Fibroblast of skin of right biceps (primary cell): ENCODE results near the gene RRP8.

Source experiments
- DNase-seq: peaks from one replicate; pipeline ENCODE4 v3.0.0-alpha.2; 2013

Gene RRP8

DNA sequence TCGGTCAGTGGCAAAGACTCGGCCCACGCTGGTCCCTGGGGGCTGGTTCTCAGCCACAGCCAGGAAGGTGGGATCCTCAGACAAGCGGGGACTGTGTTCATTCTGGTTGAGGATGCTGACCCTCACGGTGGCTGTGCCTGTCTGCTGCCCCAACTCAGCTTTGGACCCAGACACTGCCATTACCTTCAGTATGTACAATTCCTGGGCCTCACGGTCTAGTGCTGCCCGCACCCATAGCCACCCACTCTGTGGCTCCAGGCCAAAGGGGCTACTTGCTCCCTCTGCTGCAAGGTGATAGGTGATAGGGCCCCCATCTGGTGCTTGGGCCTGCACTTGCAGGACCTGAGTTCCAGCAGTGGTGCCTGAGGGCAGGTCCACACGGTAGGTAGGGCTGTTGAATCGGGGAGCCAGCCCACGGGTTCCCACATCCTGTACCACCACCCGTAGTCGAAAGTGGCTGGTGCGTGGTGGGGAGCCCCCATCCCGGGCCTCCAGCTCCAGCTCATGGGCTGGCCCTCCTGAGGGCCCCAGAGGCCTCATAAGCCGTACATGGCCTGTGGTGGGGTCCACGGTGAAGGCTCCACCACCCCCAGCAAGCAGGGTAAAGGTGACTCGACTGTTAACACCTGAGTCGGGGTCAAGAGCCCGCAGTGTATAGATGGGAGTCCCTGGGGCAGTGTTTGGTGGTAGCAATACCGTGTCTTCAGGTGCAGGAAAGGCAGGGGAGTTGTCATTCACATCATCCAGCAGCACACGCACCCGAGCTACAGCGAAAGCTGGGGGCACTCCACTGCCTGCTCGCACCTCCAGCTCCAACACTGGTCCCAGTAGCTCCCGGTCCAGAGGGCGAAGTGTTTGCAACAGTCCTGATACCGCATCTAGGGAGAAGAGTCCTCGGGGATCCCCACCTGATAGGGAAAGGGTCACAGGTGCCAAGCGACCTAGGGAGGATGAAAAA is 29.0 kb upstream of the RRP8 start:
- DNase-seq, result no peak

DNA sequence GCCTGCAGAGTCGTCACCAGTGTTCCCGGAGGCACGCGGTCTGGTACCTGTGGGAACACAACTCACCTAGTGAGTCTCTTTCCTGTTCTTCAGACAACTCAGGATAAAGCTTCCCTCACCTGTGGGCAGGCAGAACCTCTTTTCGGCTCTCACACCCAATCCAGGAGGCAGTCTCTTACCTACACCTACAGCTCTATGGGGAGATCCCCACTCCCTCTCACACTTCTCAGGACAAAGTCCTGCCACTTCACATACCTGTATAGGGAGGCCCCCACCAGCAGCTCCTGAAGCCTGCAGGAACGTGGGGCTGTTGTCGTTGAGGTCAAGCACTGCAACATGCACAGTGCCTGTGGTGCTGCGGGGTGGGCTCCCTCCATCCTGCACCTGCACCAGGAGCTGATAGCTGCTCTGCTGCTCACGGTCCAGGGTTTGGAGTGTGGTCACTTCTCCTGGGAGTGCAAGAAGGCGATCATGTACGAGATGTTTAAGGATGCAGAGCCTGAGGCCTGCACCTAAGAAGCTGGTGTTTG is 28.0 kb upstream of the RRP8 start:
- DNase-seq, result no peak

DNA sequence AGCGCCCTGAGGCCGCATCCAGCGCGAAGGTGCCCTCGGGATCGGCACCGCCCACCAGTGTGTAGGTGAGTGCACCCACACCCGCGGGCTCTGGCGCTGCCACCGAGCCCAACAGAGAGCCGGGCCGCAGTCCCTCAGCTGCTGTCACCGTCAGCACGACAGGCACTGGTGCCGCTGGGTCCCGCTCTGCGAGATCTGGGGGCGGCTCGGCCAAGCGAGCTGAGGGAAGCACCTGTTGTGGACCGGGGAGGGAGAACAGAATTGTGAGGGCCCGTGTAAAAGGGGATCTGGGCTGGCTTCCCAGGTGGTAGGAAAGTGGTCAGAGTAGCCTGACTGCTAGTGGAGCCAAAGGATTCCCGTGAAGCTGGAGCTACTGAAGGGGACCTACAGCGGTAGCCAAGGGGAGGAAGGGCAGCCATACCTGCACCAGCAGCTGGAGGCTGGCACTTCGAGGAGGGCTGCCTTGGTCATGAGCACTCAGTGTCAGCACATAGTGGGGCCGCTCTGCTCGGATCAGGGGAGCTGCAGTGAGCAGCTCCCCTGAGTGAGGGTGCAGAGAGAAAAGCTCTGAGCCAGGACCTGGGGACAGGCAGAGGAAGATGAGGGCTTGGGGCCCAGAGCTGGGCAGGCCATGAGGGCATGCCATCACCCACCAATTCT is 27.3 kb upstream of the RRP8 start:
- DNase-seq, result no peak

DNA sequence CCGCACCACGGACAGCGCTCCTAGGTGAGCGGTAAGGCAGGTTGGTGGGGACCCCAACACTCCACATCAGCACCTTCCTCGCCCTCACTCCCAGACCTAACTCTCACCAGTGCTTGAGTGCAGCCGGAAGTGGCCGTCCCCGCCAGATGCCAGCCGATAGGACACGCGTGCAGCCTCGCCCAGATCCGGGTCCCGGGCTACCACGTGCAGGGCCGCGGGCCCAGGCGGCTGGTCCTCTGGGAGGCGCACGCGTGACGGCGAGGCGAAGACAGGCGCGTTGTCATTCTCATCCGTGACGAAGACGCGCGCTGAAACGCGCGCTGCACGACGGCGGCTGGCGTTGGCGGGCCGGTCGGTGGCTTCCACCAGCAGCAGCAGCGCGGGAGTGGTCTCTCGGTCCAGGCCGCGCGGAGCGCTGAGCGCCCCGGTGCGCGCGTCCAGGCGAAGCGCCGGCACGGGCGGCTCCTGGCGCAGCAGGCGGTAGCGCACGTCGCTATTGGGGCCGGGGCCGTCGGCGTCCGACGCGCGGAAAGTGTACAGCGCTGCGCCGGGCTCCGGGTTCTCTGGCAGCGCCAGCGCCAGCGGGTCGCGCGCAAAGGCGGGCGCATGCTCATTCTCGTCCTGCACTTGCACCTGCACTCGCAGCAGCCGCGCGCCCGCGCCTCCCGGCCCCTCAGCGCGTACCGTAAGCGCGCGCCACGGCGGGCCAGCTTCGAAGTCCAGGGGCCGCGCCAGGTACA is 26.6 kb upstream of the RRP8 start:
- DNase-seq, result no peak

DNA sequence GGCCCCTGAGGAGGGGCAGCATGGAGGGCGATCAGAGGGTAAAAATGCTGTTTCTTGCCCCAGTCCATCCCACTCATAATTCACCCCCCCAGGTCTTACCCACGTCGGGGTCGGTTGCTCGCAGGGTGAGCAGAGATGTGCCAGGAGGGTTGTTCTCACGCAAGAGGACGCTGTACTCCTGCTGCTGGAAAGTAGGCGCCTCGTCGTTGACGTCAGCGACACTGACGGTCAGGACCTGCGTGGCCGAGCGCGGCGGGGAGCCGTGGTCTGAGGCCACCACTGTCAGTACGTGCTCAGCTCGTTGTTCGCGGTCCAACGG is 26.1 kb upstream of the RRP8 start:
- DNase-seq, result no peak

DNA sequence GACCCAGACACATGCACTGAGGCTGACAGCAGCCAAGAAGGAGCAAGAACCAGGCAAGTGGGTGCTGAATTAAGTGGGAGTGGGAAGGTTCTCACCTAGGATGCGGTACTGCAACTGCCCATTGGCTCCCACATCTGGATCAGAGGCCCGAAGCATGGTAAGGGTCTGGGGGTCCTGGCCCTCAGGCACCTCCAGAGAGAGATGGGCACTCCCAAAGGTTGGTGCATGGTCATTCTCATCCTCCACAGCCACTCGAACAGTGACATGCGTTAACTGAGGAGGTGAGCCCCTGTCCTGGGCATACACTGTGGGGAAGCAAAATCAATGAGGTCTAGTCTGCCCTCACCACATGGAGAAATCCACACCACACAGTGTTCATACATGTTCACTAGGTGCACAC is 25.1 kb upstream of the RRP8 start:
- DNase-seq, result no peak

DNA sequence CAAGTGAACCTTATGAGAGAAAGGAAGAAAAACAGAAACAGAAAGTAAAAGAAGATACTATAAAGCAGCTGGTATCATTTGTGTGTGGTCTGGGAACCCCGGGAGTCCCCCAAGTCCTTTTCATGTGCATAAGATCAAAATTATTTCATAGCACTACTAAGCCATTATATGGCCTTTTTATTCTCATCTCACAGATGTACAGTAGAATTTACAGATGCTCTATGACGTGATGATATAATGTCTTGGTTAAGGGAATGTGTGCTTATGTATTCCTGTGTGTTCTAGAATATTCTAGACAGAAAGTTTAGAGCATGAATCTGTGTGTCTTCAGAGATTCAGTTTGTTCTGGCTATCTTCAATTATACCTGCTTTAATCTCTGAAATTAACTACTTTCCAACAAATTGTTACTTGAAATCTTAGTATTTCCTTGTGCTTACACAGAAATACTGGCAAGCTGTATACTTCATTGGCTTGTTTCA is 24.4 kb upstream of the RRP8 start:
- no peak for DNase-seq

DNA sequence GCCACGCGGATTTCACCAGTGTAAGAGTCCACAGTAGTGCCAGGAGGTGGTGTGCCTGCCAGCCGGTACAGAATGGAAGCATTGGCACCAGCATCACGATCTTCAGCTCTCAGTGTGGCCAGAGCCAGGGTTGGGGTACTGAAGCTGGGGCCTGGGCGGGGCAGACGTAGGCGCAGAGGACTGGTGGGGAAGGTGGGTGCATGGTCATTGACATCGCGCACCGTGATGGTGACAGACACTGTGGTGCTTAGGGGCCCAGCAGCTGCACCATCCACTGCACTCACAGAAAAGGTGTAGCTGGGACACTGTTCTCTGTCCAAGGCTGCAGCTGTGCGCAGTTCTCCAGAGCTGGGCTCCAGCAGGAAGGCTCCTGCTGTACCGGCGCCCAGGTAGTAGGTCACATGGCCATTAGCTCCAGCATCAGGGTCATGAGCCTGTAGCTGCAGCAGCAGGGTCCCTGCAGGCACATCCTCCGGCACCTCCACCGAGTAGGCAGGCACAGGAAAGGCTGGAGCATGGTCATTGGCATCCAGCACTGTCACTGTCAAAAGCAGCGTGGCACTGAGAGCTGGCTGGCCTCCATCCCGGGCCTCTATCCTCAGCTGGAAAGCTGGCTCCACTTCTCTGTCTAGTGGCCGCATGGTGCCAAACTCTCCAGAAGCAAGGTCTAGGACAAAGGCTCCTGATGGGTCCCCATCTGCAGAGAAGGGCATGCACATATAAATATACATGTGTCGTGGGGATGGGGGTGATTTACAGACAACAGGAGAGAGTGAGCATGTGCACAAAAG is 23.8 kb upstream of the RRP8 start:
- DNase-seq, result no peak

DNA sequence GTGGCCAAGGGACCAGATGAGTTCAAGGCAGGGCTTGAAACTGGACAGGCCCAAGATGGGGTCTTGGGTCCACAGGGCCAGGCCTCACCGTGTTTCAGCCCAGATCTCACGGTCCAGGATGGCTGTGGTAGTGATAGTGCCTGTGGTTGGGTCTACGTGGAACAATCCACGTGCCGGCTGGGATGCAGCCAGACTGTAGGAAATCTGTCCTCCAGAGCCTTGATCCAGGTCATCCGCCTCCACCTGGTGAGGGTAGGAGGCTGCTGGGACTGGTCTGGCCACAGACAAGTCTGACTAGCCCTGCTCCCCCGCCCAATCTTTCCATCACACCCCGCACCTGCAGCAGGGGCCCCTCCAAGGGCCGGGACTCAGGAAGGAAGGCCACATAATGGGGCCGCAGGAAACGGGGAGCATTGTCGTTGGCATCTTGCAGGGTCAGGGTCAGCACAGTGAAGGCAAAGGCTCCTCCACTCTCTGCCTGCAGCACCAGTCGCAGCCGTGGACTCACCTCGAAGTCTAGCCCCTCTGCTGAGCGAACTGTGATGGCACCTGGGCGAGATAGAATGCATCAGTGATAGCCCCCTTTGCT is 22.5 kb upstream of the RRP8 start:
- DNase-seq, result no peak

DNA sequence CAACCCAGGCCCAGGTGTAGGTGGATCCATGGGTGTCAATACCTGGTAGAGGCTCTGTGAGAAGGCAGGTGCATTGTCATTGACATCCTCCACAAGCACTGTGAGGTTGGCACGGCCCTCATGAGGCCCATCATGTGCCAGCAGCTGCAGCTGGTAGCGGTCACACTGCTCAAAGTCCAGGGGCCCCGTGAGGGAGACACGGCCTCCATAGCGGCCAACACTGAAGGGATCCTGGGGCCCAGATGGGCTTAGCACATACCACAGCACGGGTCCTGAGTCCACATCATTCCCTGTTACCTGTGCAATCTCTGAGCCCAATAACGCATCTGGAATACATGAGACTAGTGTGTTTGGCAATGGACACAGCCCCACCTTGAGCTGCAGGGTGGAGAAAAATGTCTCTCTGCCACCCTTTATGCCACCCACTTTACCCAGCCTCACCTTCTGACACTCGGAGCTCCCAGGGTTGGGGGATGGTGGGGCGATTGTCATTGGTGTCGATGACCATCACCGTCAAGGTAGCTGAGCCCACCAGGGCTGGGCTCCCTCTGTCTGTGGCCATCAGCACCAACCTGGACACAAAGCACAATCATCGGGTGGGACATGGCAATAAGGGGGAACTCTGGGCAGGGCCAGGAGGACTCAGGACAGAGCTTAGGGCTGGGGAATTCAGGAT is 21.9 kb upstream of the RRP8 start:
- DNase-seq, result no peak

DNA sequence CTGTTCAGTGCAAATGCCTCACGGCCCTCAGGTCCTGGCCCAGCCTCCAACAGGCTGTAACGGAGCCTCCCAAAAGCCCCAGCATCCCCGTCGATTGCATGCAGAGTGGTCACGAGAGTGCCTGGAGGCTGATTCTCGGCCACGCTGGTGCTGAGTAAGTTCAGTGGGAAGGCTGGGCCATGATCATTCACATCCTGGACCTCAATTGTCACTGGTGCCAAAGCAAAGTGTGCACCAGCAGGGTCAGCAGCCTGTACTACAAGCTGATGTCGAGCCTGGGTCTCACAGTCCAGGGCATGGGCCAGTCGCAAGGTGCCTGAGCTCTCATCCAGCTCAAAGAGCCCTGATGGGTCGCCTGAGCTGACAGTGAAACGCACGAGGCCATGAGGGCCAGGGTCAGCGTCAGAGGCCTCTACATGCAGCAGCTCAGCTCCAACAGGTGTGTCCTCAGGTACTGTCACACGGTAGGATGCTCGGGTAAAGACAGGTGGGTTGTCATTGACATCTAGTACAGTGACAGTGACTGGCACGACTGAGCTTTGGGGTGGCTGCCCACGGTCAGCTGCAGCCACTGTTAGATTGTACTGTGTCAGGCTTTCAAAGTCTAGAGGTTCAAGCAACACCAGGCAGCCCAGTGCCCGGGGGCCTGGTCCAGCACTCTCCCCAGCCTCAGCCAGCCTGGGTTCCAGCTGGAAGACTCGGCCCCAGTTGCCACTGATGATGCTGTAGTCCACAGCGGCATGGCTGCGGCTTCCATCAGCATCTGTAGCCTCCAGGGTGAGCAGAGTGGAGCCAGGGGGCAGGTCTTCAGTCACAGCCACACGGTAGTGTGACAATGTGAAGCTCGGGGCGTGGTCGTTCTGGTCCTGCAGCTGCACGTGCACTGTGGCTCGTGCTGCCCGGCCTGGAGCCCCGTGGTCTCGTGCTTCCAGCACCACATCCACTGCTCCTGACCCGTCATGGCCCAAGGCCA is 20.3 kb upstream of the RRP8 start:
- DNase-seq, result no peak

DNA sequence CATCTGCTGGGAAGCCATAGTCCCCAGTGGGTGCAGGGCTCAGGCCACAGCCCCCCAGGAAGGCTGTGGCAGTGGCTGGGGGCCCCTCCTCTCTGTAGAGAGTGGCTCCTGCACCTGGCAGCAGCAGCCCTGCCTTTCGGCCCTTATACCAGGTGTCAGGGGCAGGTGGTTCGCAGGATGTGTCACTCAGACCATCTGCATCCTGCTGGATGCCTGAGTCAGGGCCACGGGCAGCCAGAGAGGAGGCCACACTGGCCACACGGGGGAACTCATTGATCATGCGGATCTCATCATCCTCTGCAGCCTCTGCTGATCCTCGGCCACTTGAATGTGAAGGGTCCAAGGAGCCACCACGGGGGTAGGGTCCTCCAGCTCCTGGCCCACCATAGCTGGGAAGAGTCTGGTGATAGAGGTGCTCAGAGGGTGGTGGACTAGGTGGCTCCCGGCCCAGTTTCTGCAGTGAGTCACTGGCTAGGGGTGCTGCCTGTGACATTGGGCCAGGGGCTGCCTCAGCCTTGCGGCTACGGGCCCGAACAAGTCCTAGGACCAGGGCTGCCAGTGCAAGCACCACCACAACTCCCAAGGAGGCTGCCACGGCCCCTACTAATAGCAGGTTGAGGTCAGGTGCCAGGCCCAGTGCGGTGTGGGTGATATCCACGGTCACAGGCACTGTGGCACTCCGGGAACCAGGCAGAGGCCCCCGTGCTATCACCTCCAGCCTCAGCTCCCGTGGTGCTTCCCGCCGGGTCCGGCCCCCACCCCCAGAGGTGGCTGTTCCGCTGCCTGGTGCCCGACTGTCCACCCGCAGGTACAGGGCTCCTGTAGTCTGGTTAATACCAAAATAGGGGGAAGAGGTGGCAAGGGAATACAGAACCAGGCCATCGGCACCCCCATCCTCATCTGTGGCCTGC is 19.1 kb upstream of the RRP8 start:
- no peak for DNase-seq

DNA sequence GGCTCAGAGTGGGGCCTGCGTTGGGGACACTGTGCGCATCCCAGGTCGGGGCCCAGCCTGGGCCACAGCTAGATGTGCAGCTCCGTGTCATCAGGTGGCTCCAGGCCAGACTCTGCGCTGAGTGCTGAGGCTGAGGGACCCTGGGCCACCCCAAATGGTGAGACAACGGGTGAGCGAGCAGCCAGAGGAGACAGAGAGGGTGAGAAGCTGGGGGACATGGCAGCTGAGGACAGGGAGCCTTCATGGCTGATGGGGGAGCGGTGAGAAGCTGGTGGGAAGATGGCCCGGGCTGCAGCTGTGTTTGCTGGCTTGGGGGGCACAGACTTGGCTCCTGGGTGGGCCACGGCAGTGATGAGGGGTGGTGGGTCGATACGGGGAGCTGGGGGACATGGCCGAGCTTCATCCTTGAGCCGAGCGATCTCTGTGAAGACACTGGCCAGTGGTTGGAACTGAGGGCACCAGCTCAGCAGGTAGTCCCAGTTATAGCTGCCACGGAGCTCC is 18.3 kb upstream of the RRP8 start:
- DNase-seq, result no peak

DNA sequence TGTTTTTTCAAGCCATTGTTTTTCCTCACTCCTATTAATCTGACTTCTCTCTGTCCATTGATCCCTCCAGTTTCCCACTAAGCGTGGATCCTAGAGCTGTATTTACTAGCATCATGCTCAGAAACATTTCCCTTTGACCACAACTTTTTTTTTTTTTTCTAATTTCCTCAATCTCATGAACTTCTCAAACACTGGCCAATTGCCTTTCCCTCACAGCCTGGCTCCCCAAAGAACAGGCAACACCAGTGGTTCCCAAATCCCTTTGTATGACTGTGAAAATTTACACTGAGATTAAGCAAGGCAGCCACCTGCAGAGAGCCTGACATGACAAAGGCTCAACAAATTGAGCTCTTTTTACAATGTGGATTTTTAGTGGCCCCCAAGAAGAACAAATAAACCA is 17.2 kb upstream of the RRP8 start:
- no peak for DNase-seq

DNA sequence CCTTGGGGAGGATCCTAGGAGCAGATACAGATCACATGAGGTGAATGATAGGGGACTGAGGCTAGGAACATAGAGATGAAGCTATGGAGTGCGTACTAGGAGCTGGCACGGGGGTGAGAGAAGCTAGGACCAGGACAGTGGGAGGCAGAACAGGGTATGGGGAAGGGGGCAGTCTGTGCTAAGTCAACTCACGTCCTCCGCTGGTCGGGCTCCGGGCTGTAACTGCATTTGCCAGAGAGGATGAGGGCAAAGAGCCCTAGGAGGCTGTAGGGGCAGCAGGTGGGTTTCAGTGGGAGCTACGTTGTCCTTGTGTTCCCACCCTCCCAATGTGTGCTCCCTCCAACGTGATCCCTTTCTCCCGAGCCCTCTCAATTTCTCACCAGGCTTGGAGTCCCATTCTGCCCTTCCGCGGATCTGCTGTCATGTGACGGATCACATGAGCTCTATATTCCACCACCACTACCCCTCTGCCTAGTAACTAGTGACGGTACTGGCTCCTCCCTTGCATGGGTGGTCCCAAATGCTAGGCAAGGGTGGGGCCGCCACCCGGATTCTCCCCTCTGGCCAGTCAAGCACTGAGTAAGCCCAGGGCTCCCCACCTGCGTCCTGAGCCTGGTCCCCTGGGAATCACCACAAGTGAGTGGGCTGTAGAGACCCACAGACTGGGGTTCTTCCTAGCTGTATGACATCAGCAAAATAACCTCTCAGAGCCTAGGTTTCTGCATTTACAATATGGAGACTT is 15.8 kb upstream of the RRP8 start, which contains the start of gene TPP1:
TSS of gene TPP1 (minus strand) at position 419 of the 742 bp plus-strand sequence. CDS start at position 397, 22 bp downstream.
- peak; percentile 94 for DNase-seq

DNA sequence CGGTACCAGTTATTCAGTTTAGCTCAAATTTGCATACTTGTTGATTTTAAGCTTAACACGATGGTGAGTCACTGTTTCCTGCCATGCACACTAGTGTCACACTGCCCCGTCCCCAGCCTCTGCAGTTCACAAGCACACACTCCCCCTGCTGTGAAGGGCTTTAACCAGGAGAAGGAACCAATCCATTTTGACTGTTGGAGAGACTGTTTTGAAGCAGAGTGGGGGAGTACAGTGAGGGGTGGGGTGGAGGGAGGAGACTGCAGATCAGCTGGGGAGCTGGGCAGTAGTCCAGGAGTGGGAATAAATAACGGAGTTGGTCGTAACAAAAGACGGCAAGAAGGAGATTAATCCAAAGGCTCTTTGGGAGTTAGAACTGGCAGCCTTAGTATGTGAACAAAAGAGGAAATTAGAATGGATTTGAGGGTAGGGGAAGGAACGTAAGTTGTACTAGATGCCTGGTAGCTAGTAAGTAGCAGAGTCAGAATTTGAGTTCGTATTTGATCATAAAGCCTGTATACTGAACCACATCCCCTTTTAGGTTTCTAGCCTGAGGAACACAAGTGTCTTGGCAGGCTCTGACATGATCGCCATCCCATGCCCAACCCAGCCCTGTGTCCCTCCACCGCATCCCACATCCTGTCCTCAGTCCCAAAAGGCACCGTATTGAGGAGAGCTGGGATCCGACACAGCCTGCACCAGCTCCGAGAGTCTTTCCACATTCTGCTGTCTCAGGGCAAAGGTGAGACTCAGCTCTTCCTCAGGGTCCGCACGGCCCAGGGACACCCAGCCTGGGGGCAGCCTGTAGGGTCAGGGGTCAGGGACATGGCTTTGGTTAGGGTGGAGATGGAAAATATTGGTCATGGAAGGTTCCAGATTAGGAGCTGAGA is 14.9 kb upstream of the RRP8 start:
- peak; percentile 77 for DNase-seq

DNA sequence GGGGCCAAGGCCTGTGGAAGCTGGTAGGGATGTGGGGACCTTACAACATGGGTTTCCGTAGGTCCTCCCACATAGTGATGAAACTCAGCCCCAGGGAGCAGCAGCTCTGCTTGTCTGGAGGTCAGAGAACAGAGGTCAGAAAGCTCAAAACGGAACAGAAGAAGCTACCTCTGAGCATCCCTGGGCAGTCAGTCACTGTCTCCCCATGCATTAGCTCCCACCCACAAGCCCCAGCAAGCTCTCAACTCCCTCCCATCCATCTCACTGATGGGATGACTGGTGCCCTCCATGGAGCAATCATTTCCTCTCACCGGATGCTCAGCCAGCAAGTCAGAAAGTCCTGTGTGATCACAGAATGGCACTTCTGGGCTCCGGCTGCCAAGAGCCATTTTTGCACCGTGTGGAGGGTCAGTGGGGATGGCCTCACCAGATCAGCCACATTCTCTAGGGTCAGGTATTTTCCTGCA is 13.9 kb upstream of the RRP8 start:
- no peak for DNase-seq
